H1 (cell line): Measurements from ENCODE around the gene CERS1. TPM values are rescaled to one million over a fixed set of nuclear protein-coding genes. Genes with fewer than 3 reads are reported as not detected.

Experiments used
- CTCF ChIA-PET: fragments of 300-600 bp; sonication (Branson Sonifier 250); formaldehyde crosslinking; loops from one replicate; lab custom pipeline; 2021; ENCODE audit not compliant: partially characterized antibody; lab: Charles Lee
- POLR2A ChIA-PET: fragments of 300-600 bp; sonication (Branson Sonifier 250); formaldehyde crosslinking; loops from one replicate; lab custom pipeline; 2021; ENCODE audit warnings: inconsistent platforms; ENCODE audit not compliant: partially characterized antibody; lab: Charles Lee
- DNase-seq, 2 experiments: peaks; one replicate each; pipeline versions ENCODE4 v3.0.0 to v3.0.0-alpha.2; 2010 to 2022; ENCODE audit warnings: low spot score in 2 of 2, low read depth in 1 of 2, mixed read lengths in 1 of 2
- FAIRE-seq: peaks from 2 replicates; lab custom pipeline; 2011; peaks lifted over from hg19 to GRCh38; lab: Jason Lieb, UNC
- H2AFZ ChIP-seq: 2 replicates; pipeline ENCODE4 v1.8.1; 2012; ENCODE audit warnings: low read length, inconsistent platforms
- H2AK5ac ChIP-seq: 2 replicates; pipeline ENCODE4 v1.6.1; 2013; ENCODE audit warnings: low read depth, low read length
- H2BK120ac ChIP-seq: replicated peaks from 2 replicates; pipeline ENCODE3; 2013; ENCODE audit warnings: low read depth, low read length, inconsistent platforms
- H2BK12ac ChIP-seq: 2 replicates; pipeline ENCODE4 v1.6.1; 2013; ENCODE audit warnings: low read depth, low read length
- H2BK15ac ChIP-seq: 2 replicates; pipeline ENCODE4 v1.6.1; 2013; ENCODE audit warnings: low read length
- H2BK20ac ChIP-seq: 2 replicates; pipeline ENCODE4 v1.6.1; 2013; ENCODE audit warnings: low read length
- H2BK5ac ChIP-seq: 2 replicates; pipeline ENCODE4 v1.6.1; 2013; ENCODE audit warnings: low read depth, low read length
- H3K14ac ChIP-seq: 2 replicates; pipeline ENCODE4 v1.6.1; 2013; ENCODE audit warnings: inconsistent platforms; ENCODE audit not compliant: insufficient read length
- H3K18ac ChIP-seq: 2 replicates; pipeline ENCODE4 v1.6.1; 2013; ENCODE audit warnings: low read length; ENCODE audit errors: extremely low read depth
- H3K23ac ChIP-seq: 2 replicates; pipeline ENCODE4 v1.6.1; 2013; ENCODE audit warnings: inconsistent platforms; ENCODE audit not compliant: insufficient read length
- H3K23me2 ChIP-seq: 2 replicates; pipeline ENCODE4 v1.6.1; 2013; ENCODE audit warnings: low read depth, low read length
- H3K27ac ChIP-seq: 2 replicates; pipeline ENCODE4 v1.6.1; 2011; ENCODE audit warnings: low read depth, low read length, inconsistent platforms
- H3K27me3 ChIP-seq, 4 experiments: replicated peaks in 1 of 4; 1 replicate in 1 of 4; 2 replicates in 3 of 4; pipeline versions ENCODE4 v1.6.1 to v1.8.1; 2011 to 2013; ENCODE audit warnings: low read length in 3 of 4, mild to moderate bottlenecking in 3 of 4, inconsistent platforms in 2 of 4, mixed read lengths in 2 of 4, moderate library complexity in 1 of 4; ENCODE audit not compliant: control insufficient read depth in 3 of 4, insufficient read depth in 3 of 4; ENCODE audit errors: extremely low read depth in 1 of 4
- H3K36me3 ChIP-seq, 4 experiments: 2 replicates each; pipeline versions ENCODE4 v1.6.1 to v1.8.1; 2011 to 2013; ENCODE audit warnings: mild to moderate bottlenecking in 4 of 4, low read length in 3 of 4, moderate library complexity in 2 of 4, control low read depth in 1 of 4, inconsistent platforms in 1 of 4; ENCODE audit not compliant: insufficient read depth in 4 of 4, control insufficient read depth in 2 of 4
- H3K4ac ChIP-seq: replicated peaks from 2 replicates; pipeline ENCODE3; 2013; ENCODE audit warnings: low read length, low read depth, mixed read lengths, inconsistent platforms; ENCODE audit not compliant: insufficient read length
- H3K4me1 ChIP-seq, 4 experiments: replicated peaks in 1 of 4; 1 replicate in 1 of 4; 2 replicates in 3 of 4; pipeline versions ENCODE4 v1.6.1 to v1.8.1; 2011 to 2013; ENCODE audit warnings: low read length in 3 of 4, inconsistent platforms in 2 of 4, mixed read lengths in 1 of 4; ENCODE audit not compliant: insufficient read depth in 4 of 4, control insufficient read depth in 3 of 4
- H3K4me2 ChIP-seq, 2 experiments: 2 replicates each; pipeline versions ENCODE4 v1.6.1 to v1.8.1; 2011 to 2013; ENCODE audit warnings: low read depth in 2 of 2, low read length in 2 of 2, control low read depth in 1 of 2, inconsistent platforms in 1 of 2, mild to moderate bottlenecking in 1 of 2; ENCODE audit not compliant: insufficient read depth in 1 of 2
- H3K4me3 ChIP-seq, 4 experiments: fragments of 200-600, 300-600 bp in 1 of 4; sonication (generic), shearing (Covaris generic), sonication (Bioruptor Twin) in 1 of 4; 2 replicates each; pipeline versions ENCODE4 v1.5.1 to v1.8.1; 2011 to 2016; ENCODE audit warnings: low read length in 4 of 4, low read depth in 3 of 4, control low read depth in 2 of 4, inconsistent platforms in 2 of 4, mild to moderate bottlenecking in 2 of 4, mixed read lengths in 1 of 4, moderate library complexity in 1 of 4; ENCODE audit not compliant: insufficient read depth in 2 of 4; ENCODE audit errors: extremely low read depth in 1 of 4
- H3K56ac ChIP-seq: replicated peaks from 2 replicates; pipeline ENCODE3; 2013; ENCODE audit warnings: low read depth, mild to moderate bottlenecking, mixed read lengths, low read length, inconsistent platforms; ENCODE audit not compliant: insufficient read length
- H3K79me1 ChIP-seq: 2 replicates; pipeline ENCODE4 v1.6.1; 2013; ENCODE audit warnings: low read depth, low read length, control low read depth
- H3K79me2 ChIP-seq, 2 experiments: 2 replicates each; pipeline versions ENCODE4 v1.6.1 to v1.8.1; 2012 to 2013; ENCODE audit warnings: low read length in 2 of 2, mild to moderate bottlenecking in 2 of 2, inconsistent platforms in 1 of 2; ENCODE audit not compliant: insufficient read depth in 2 of 2, control insufficient read depth in 1 of 2
- H3K9ac ChIP-seq, 4 experiments: replicated peaks in 1 of 4; 1 replicate in 1 of 4; 2 replicates in 3 of 4; pipeline versions ENCODE4 v1.6.1 to v1.8.1; 2011 to 2013; ENCODE audit warnings: low read depth in 3 of 4, low read length in 3 of 4, control low read depth in 2 of 4, mild to moderate bottlenecking in 2 of 4, moderate library complexity in 2 of 4, inconsistent platforms in 1 of 4; ENCODE audit errors: extremely low read depth in 1 of 4
- H3K9me3 ChIP-seq, 2 experiments: 2 replicates each; pipeline versions ENCODE4 v1.6.1 to v1.8.1; 2012 to 2013; ENCODE audit warnings: mild to moderate bottlenecking in 2 of 2, moderate library complexity in 2 of 2, control low read depth in 1 of 2, inconsistent platforms in 1 of 2, low read depth in 1 of 2, low read length in 1 of 2, mixed read lengths in 1 of 2; ENCODE audit not compliant: insufficient read depth in 2 of 2
- H4K20me1 ChIP-seq, 2 experiments: replicated peaks in 1 of 2; 2 replicates each; pipeline versions ENCODE3 to v1.8.1; 2011 to 2013; ENCODE audit warnings: inconsistent platforms in 2 of 2, low read length in 2 of 2, mild to moderate bottlenecking in 1 of 2; ENCODE audit not compliant: insufficient read depth in 2 of 2, control insufficient read depth in 1 of 2
- H4K5ac ChIP-seq: 2 replicates; pipeline ENCODE4 v1.6.1; 2013; ENCODE audit warnings: low read length, low read depth, mixed read lengths, inconsistent platforms; ENCODE audit not compliant: insufficient read length
- H4K8ac ChIP-seq: 2 replicates; pipeline ENCODE4 v1.8.0; 2013; ENCODE audit warnings: mild to moderate bottlenecking, moderate library complexity, low read length, inconsistent platforms; ENCODE audit not compliant: insufficient read depth; ENCODE audit errors: extremely low read depth
- H4K91ac ChIP-seq: replicated peaks from 2 replicates; pipeline ENCODE3; 2013; ENCODE audit warnings: low read length, mixed read lengths, inconsistent platforms; ENCODE audit not compliant: insufficient read length
- RNF2 ChIP-seq: fragments of 200-900, 300-1000 bp; sonication (generic); IDR thresholded peaks from 2 replicates; pipeline ENCODE4 v1.7.1; 2016; ENCODE audit warnings: borderline replicate concordance, low read depth, mild to moderate bottlenecking, antibody characterized with exemption, low read length; ENCODE audit not compliant: poor library complexity, severe bottlenecking; ENCODE audit errors: missing control alignments
- WGBS, 2 experiments: shearing (Covaris generic) in 1 of 2; methylation state at CpG; one replicate each; pipeline versions ENCODE4 v1.1.6 to v1.1.7; 2013 to 2015; ENCODE audit warnings: low lambda C conversion rate in 2 of 2, mixed read lengths in 2 of 2, inconsistent platforms in 1 of 2, low coverage in 1 of 2, missing lambda C conversion rate in 1 of 2; ENCODE audit not compliant: insufficient replicate concordance in 2 of 2, insufficient coverage in 1 of 2, insufficient read length in 1 of 2; ENCODE audit errors: extremely low coverage in 1 of 2, missing lambda C conversion rate in 1 of 2; 5-methylcytosine and 5-hydroxymethylcytosine counted together
- long read RNA-seq, 2 experiments: library from RNA in 1 of 2; library from capped mRNA in 1 of 2; stranded (forward); transcript quantifications; one replicate each; pipeline ENCODE4 v2.0.0, GENCODE V29; 2021; ENCODE audit warnings: inconsistent platforms in 1 of 2
- polyA minus RNA-seq, 3 experiments: library from RNA; depleted of rRNA, polyadenylated mRNA; stranded (reverse); fragments of >200 nt; gene quantifications; 1 replicate in 2 of 3; 2 replicates in 1 of 3; pipeline ENCODE4 v1.2.3, GENCODE V29; 2011
- polyA plus RNA-seq, 7 experiments: library from polyadenylated mRNA; depleted of rRNA in 3 of 7; stranded (reverse) in 5 of 7; unstranded in 2 of 7; fragments of >200 nt in 5 of 7; fragments of 200-250 nt in 2 of 7; gene quantifications; 1 replicate in 5 of 7; 2 replicates in 1 of 7; 4 replicates in 1 of 7; pipeline versions ENCODE4 v1.2.1 to v1.2.3, GENCODE V29; 2011 to 2013; ENCODE audit warnings: missing spikeins in 2 of 7, mixed read lengths in 2 of 7
- total RNA-seq: library from RNA; stranded (reverse); fragmentation: NEBNext Ultra II Directional; extraction: Animal tissue kit (Norgen Biotek cat#: 25700); gene quantifications from 2 replicates; pipeline ENCODE4 v1.2.1, GENCODE V29; 2021
- TF ChIP-seq, protein P1 (sequence below): IDR thresholded peaks from 2 replicates; pipeline ENCODE4 v1.6.1; 2011; ENCODE audit warnings: low read depth, mild to moderate bottlenecking, low read length; ENCODE audit not compliant: insufficient read depth
- TF ChIP-seq, protein P2 (sequence below): IDR thresholded peaks from 2 replicates; pipeline ENCODE4 v1.6.1; 2012; ENCODE audit warnings: inconsistent platforms
- TF ChIP-seq, protein P3 (sequence below): IDR thresholded peaks from 2 replicates; pipeline ENCODE4 v1.6.1; 2012; ENCODE audit warnings: low read length, inconsistent platforms

Gene CERS1, protein sequence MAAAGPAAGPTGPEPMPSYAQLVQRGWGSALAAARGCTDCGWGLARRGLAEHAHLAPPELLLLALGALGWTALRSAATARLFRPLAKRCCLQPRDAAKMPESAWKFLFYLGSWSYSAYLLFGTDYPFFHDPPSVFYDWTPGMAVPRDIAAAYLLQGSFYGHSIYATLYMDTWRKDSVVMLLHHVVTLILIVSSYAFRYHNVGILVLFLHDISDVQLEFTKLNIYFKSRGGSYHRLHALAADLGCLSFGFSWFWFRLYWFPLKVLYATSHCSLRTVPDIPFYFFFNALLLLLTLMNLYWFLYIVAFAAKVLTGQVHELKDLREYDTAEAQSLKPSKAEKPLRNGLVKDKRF
- total RNA-seq (18.6 and 23.1 TPM in 2 replicates), polyA plus RNA-seq (2011; rRNA removed) (51.0 and 61.6 TPM in 2 replicates), polyA minus RNA-seq (2011; rRNA and poly(A)+ RNA removed) (35.8 and 44.0 TPM in 2 replicates)
- 34.1 TPM for polyA plus RNA-seq (2011; cell fraction: cytosol; rRNA removed)
- 63.5 TPM for polyA plus RNA-seq (2011; cell fraction: nucleus; rRNA removed)
- polyA plus RNA-seq (2012, experiment 1 of 2) = 19.7 to 33.8 TPM (median 29.0 TPM) in 4 replicates
- 27.3 TPM for polyA plus RNA-seq (2012, experiment 2 of 2)
- 24.6 TPM for polyA plus RNA-seq (2013, experiment 1 of 2)
- polyA plus RNA-seq (2013, experiment 2 of 2) = 27.4 TPM
- polyA minus RNA-seq (2011; cell fraction: cytosol; rRNA and poly(A)+ RNA removed) = 12.2 TPM
- 9.3 TPM for polyA minus RNA-seq (2011; cell fraction: nucleus; rRNA and poly(A)+ RNA removed)
- long read RNA-seq, experiment 1, partial matches to known transcripts = 7 of 13 reads
- long read RNA-seq, experiment 1, other reads (novel, unspliced or antisense) = 6 of 13 reads
- long read RNA-seq, experiment 2, partial matches to known transcripts = 0 of 7 reads
- long read RNA-seq, experiment 2, other reads (novel, unspliced or antisense) = 7 of 7 reads

DNA sequence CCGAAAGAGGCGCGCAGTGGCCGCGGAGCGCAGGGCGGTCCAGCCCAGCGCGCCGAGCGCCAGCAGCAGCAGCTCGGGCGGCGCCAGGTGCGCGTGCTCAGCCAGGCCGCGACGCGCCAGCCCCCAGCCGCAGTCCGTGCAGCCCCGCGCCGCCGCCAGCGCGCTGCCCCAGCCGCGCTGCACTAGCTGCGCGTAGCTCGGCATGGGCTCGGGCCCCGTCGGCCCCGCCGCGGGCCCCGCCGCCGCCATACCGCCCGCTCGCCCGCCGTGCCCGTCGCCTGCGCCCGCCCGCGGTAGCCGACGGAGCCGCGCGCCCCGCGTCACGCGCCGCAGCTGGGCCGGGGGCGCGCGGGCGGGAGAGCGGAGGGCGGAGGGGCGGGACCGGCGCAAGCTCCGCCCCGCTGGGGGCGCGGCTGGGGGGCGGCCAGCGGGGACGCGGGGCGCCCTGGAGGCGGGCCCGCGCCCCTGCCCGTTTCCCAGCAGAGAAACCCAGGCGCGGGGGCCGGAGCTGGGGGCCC lies at the start of gene CERS1:
CERS1 (minus strand) TSS at position 335 of the 518 bp plus-strand sequence; CDS start at position 249, 86 bp downstream.
- Histone ChIP-seq H3K56ac (no peak within 1 kb of the TSS), H4K8ac (peak within 1 kb of the TSS; percentile 79; the same call in 1 of the 2 replicates), H4K20me1 (peaks cover 6 to 15% of the 10 kb centered on the region in 2 experiments), H2BK120ac (no peak within 1 kb of the TSS), H3K4me3 (peak within 1 kb of the TSS; percentile 42 to 79 (median 62)), H3K18ac (peak within 1 kb of the TSS; percentile 71), H3K9me3 (no peaks in the 10 kb centered on the region), H3K14ac (no peak within 1 kb of the TSS), H3K79me1 (no peaks in the 10 kb centered on the region), H2AK5ac (0 out of 2 replicates have a peak within 1 kb of the TSS, but pooled peaks have one; percentile 24), H2BK5ac (no peak within 1 kb of the TSS), H3K79me2 (no peaks in the 10 kb centered on the region), H2BK15ac (no peak within 1 kb of the TSS), H3K9ac (peak within 1 kb of the TSS in 3 of 4 experiments; percentile 20 to 80 (median 43); a peak in 5 of 7 replicates), H3K4me1 (peaks cover 0 to 13% (median 5%) of the 10 kb centered on the region in 4 experiments; a peak in 5 of 7 replicates), H2BK12ac (no peak within 1 kb of the TSS), H2AFZ (peak within 1 kb of the TSS; percentile 28; the same call in 1 of the 2 replicates), H3K27me3 (peaks cover 0 to 13% (median 8%) of the 10 kb centered on the region in 4 experiments; a peak in 4 of 7 replicates), H4K5ac (peak within 1 kb of the TSS; percentile 43), H3K4ac (no peak within 1 kb of the TSS), H3K4me2 (peak within 1 kb of the TSS; percentile 57 to 86), H3K36me3 (no peaks in the 10 kb centered on the region; a peak in 1 of 8 replicates), H2BK20ac (no peak within 1 kb of the TSS), H4K91ac (no peak within 1 kb of the TSS), H3K23me2 (peaks cover 6% of the 10 kb centered on the region; the same call in 1 of the 2 replicates), H3K27ac (no peak within 1 kb of the TSS), H3K23ac (no peak within 1 kb of the TSS)
- POLR2A ChIA-PET = interaction anchor here (0.8 to 4.0 kb wide), 10 partner anchors 9 to 91 kb away, joined by 3 to 17 read pairs (median 5); partner anchors contain the start of genes COPE and DDX49
- CTCF ChIA-PET = interaction anchor here (0.6 to 2.7 kb wide), 12 partner anchors 13 to 445 kb away, joined by 3 to 16 read pairs (median 4); no protein-coding TSS in a partner anchor
- DNase-seq (peak in 1 of 2 experiments; percentile 75), FAIRE-seq (no peak)
- WGBS, 2 experiments = 1% methylated on average over 23 of the region's 89 CpGs; no CpG with 5 or more reads in 1 of the 2 experiments
- TF ChIP-seq, protein P1, sequence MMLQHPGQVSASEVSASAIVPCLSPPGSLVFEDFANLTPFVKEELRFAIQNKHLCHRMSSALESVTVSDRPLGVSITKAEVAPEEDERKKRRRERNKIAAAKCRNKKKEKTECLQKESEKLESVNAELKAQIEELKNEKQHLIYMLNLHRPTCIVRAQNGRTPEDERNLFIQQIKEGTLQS = no peak
- TF ChIP-seq, protein P2, sequence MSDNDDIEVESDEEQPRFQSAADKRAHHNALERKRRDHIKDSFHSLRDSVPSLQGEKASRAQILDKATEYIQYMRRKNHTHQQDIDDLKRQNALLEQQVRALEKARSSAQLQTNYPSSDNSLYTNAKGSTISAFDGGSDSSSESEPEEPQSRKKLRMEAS = peak; percentile 54; the same call in 1 of the 2 replicates
- no peak for TF ChIP-seq RNF2
- TF ChIP-seq, protein P3, sequence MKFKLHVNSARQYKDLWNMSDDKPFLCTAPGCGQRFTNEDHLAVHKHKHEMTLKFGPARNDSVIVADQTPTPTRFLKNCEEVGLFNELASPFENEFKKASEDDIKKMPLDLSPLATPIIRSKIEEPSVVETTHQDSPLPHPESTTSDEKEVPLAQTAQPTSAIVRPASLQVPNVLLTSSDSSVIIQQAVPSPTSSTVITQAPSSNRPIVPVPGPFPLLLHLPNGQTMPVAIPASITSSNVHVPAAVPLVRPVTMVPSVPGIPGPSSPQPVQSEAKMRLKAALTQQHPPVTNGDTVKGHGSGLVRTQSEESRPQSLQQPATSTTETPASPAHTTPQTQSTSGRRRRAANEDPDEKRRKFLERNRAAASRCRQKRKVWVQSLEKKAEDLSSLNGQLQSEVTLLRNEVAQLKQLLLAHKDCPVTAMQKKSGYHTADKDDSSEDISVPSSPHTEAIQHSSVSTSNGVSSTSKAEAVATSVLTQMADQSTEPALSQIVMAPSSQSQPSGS = no peak
